Panc1 (cell line): ENCODE measurements around the gene ORM1. TPM values are rescaled to one million over a fixed set of nuclear protein-coding genes. Genes with fewer than 3 reads are reported as not detected.
A peak's percentile ranks its signal among the peaks of the same experiment; 100 is the strongest.
"Not testable (repeated sequence)": the region's sequence is repeated elsewhere in the genome, so short reads cannot be mapped to it uniquely, and the experiment has no call there.

Experiments used
- ATAC-seq: fragments of 200-7000 bp; cut with Tn5 transposase; 2 replicates; pipeline ENCODE4 v1.9.1; 2020; ENCODE audit warnings: mild to moderate bottlenecking, moderate library complexity
- Bru-seq: library from RNA; stranded (reverse); fragments of 400-500 nt; gene quantifications from one replicate; lab custom pipeline; 2021; lab: Mats Ljungman, UMichigan
- BruChase-seq, 2 experiments: library from RNA; stranded (reverse); fragments of 400-500 nt; gene quantifications; one replicate each; lab custom pipeline; 2021; lab: Mats Ljungman, UMichigan
- BruUV-seq: library from RNA; stranded (reverse); fragments of 400-500 nt; replicated peaks from 2 replicates; lab custom pipeline; 2021; lab: Mats Ljungman, UMichigan
- CTCF ChIA-PET: fragments of 300-600 bp; sonication (Branson Sonifier 250); formaldehyde crosslinking; loops from one replicate; lab custom pipeline; 2022; ENCODE audit warnings: antibody characterized with exemption; lab: Charles Lee
- POLR2A ChIA-PET: fragments of 300-600 bp; sonication (Branson Sonifier 250); formaldehyde crosslinking; loops from one replicate; lab custom pipeline; 2022; ENCODE audit warnings: antibody characterized with exemption; lab: Charles Lee
- DNase-seq: peaks from one replicate; pipeline ENCODE4 v3.0.0-alpha.2; 2010; ENCODE audit warnings: low read depth, low spot score
- H3K27ac ChIP-seq: 2 replicates; pipeline ENCODE4 v1.5.1; 2011; ENCODE audit warnings: mild to moderate bottlenecking, low read length, inconsistent platforms
- H3K27me3 ChIP-seq: fragments of 200-500 bp; sonication (Bioruptor generic); 2 replicates; pipeline ENCODE4 v1.6.0; 2014; ENCODE audit warnings: low read length, inconsistent platforms; ENCODE audit not compliant: control insufficient read depth, insufficient read depth
- H3K36me3 ChIP-seq: fragments of 200-500 bp; sonication (Bioruptor generic); 2 replicates; pipeline ENCODE4 v1.5.1; 2014; ENCODE audit warnings: inconsistent platforms, mild to moderate bottlenecking, low read length, moderate library complexity; ENCODE audit not compliant: control insufficient read depth, insufficient read depth
- H3K4me1 ChIP-seq: 2 replicates; pipeline ENCODE4 v1.5.1; 2011; ENCODE audit warnings: inconsistent platforms, mild to moderate bottlenecking, low read length, moderate library complexity; ENCODE audit not compliant: control insufficient read depth, insufficient read depth
- H3K4me3 ChIP-seq, 2 experiments: 2 replicates each; pipeline ENCODE4 v1.5.1; 2011 to 2012; ENCODE audit warnings: low read depth in 2 of 2, low read length in 2 of 2, mild to moderate bottlenecking in 2 of 2, inconsistent platforms in 1 of 2, moderate library complexity in 1 of 2
- H3K9me3 ChIP-seq: fragments of 200-500 bp; sonication (Bioruptor generic); 2 replicates; pipeline ENCODE4 v1.5.1; 2014; ENCODE audit warnings: low read depth, mild to moderate bottlenecking, inconsistent platforms, low read length, moderate library complexity; ENCODE audit not compliant: control insufficient read depth, insufficient read depth
- POLR2AphosphoS5 ChIP-seq: IDR thresholded peaks from 2 replicates; pipeline ENCODE4 v1.6.1; 2012; ENCODE audit warnings: mild to moderate bottlenecking, low read depth, low read length, moderate library complexity
- SIN3A ChIP-seq: IDR thresholded peaks from 2 replicates; pipeline ENCODE4 v1.6.1; 2012; ENCODE audit warnings: low read depth, mild to moderate bottlenecking, low read length, moderate library complexity, borderline replicate concordance; ENCODE audit not compliant: insufficient read depth
- TCF7L2 ChIP-seq: IDR thresholded peaks from 2 replicates; pipeline ENCODE4 v1.6.1; 2011; ENCODE audit warnings: mild to moderate bottlenecking, low read depth, low read length, inconsistent platforms
- in situ Hi-C: cut with HindIII; loops from 2 replicates; pipeline ENCODE4 v1.10.0; 2016; ENCODE audit warnings: low sequenced_read_pairs, low pct_unique_long_range_greater_than_20kb
- intact Hi-C: fragments of 100-400 bp; cut with micrococcal nuclease; formaldehyde crosslinking; loops from one replicate; pipeline ENCODE4 v1.10.0; 2022; ENCODE audit not compliant: unreplicated experiment
- long read RNA-seq: library from polyadenylated mRNA; unstranded; transcript quantifications from one replicate; pipeline ENCODE4 v2.0.0, GENCODE V29; 2021; ENCODE audit not compliant: unreplicated experiment
- polyA plus RNA-seq: library from polyadenylated mRNA; unstranded; fragments of >200 nt; gene quantifications from one replicate; pipeline ENCODE4 v1.2.1, GENCODE V29; 2012; ENCODE audit warnings: missing spikeins; ENCODE audit not compliant: insufficient read length
- total RNA-seq: library from RNA; stranded (reverse); gene quantifications from one replicate; pipeline ENCODE4 v1.2.1, GENCODE V29; 2021; ENCODE audit not compliant: unreplicated experiment
- TF ChIP-seq, protein P1 (sequence below): fragments of 450-650 bp; IDR thresholded peaks from 2 replicates; pipeline ENCODE4 v1.5.1; 2017; ENCODE audit warnings: mild to moderate bottlenecking
- TF ChIP-seq, protein P2 (sequence below), 2 experiments: IDR thresholded peaks; 2 replicates each; pipeline ENCODE4 v1.6.1; 2011 to 2012; ENCODE audit warnings: low read depth in 2 of 2, control low read depth in 1 of 2, low read length in 1 of 2, mild to moderate bottlenecking in 1 of 2, moderate library complexity in 1 of 2; ENCODE audit not compliant: insufficient read depth in 1 of 2

Gene ORM1
- total RNA-seq (3.5 TPM), Bru-seq, nascent RNA (percentile 25 among the genes with signal in this experiment), BruChase-seq, experiment 1, labeled RNA remaining after a 2-hour chase (percentile 23 among the genes with signal in this experiment), BruChase-seq, experiment 2, labeled RNA remaining after a 6-hour chase (not detected)
- polyA plus RNA-seq = not detected
- long read RNA-seq = 0 reads

GRCh38 chr9:114322831-114323531 lies at the start of gene ORM1:
ORM1 (plus strand) TSS chr9:114323098; CDS start chr9:114323134, 36 bp downstream.
- H3K27ac ChIP-seq, H3K4me3 ChIP-seq, H3K36me3 ChIP-seq, H3K27me3 ChIP-seq, CTCF ChIA-PET, H3K9me3 ChIP-seq, H3K4me1 ChIP-seq, in situ Hi-C loops, intact Hi-C loops, DNase-seq, ATAC-seq, BruUV-seq, POLR2A ChIA-PET: not testable (repeated sequence)

DNA sequence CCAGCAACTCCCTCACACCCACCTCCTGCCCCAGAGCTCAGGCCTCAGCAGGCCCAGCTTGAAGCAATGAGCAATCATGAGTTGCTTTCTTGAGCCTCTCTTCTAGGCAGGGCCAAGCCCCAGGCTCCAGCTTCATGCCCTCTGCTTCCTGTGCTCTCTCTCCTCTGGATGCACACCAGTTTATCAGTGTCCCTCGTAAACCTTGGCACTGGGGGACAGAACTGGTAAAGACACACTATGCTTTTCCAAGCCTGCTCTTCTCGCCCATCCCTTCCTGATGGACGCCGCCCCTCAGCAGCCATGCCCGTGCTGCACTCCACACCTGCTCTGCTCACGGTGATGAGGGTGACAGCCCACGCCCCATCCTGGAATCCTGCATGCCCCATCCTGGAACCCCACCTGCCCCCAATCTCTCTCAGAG lies 49.4 kb upstream of the ORM1 start:
- POLR2A ChIA-PET = no interaction called here
- no peaks in the 10 kb centered on the region for H3K9me3 ChIP-seq
- in situ Hi-C loops = no loop called here
- CTCF ChIA-PET = no interaction called here
- ATAC-seq (no peak), DNase-seq (no peak)
- no peak overlapping the region for H3K27ac ChIP-seq
- no peaks in the 10 kb centered on the region for H3K4me1 ChIP-seq
- H3K36me3 ChIP-seq = no peaks in the 10 kb centered on the region
- no TSS peak for BruUV-seq
- no peaks in the 10 kb centered on the region for H3K27me3 ChIP-seq
- intact Hi-C loops = no loop called here
- TF ChIP-seq POLR2AphosphoS5 (no peak), SIN3A (no peak), TCF7L2 (no peak)
- TF ChIP-seq, protein P1, sequence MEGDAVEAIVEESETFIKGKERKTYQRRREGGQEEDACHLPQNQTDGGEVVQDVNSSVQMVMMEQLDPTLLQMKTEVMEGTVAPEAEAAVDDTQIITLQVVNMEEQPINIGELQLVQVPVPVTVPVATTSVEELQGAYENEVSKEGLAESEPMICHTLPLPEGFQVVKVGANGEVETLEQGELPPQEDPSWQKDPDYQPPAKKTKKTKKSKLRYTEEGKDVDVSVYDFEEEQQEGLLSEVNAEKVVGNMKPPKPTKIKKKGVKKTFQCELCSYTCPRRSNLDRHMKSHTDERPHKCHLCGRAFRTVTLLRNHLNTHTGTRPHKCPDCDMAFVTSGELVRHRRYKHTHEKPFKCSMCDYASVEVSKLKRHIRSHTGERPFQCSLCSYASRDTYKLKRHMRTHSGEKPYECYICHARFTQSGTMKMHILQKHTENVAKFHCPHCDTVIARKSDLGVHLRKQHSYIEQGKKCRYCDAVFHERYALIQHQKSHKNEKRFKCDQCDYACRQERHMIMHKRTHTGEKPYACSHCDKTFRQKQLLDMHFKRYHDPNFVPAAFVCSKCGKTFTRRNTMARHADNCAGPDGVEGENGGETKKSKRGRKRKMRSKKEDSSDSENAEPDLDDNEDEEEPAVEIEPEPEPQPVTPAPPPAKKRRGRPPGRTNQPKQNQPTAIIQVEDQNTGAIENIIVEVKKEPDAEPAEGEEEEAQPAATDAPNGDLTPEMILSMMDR = no peak
- TF ChIP-seq, protein P2, sequence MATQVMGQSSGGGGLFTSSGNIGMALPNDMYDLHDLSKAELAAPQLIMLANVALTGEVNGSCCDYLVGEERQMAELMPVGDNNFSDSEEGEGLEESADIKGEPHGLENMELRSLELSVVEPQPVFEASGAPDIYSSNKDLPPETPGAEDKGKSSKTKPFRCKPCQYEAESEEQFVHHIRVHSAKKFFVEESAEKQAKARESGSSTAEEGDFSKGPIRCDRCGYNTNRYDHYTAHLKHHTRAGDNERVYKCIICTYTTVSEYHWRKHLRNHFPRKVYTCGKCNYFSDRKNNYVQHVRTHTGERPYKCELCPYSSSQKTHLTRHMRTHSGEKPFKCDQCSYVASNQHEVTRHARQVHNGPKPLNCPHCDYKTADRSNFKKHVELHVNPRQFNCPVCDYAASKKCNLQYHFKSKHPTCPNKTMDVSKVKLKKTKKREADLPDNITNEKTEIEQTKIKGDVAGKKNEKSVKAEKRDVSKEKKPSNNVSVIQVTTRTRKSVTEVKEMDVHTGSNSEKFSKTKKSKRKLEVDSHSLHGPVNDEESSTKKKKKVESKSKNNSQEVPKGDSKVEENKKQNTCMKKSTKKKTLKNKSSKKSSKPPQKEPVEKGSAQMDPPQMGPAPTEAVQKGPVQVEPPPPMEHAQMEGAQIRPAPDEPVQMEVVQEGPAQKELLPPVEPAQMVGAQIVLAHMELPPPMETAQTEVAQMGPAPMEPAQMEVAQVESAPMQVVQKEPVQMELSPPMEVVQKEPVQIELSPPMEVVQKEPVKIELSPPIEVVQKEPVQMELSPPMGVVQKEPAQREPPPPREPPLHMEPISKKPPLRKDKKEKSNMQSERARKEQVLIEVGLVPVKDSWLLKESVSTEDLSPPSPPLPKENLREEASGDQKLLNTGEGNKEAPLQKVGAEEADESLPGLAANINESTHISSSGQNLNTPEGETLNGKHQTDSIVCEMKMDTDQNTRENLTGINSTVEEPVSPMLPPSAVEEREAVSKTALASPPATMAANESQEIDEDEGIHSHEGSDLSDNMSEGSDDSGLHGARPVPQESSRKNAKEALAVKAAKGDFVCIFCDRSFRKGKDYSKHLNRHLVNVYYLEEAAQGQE (IDR thresholded peaks at IDR 0.05; ENCODE audit: insufficient read depth in 1 of 2, low read depth in 2 of 2, low read length in 1 of 2) = no peak
- no peak overlapping the region for H3K4me3 ChIP-seq

DNA sequence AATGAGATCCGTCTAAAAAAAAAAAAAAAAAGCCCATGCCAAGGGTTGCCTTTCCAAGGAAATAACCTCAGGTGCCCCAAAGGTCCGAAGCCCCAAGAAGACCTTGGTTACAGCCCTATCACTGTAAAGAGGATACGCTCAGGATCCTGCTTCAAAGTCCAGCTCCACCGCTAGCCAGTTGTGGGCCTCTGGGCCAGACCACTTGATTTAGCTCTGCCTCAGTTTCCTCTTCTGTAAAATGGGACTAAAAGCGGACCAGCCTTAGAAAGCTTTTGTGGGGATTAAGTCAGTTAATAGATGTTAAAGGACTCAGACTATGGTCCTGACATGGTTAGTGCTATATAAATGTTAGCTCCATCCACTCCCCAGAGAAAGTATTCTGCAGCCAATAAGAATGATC lies 48.7 kb upstream of the ORM1 start:
- no peak overlapping the region for H3K27ac ChIP-seq
- no peak for ATAC-seq
- no peak overlapping the region for H3K4me3 ChIP-seq
- H3K4me1 ChIP-seq = peaks cover 5% of the 10 kb centered on the region
- TF ChIP-seq, protein P2 (IDR thresholded peaks at IDR 0.05; ENCODE audit: insufficient read depth in 1 of 2, low read depth in 2 of 2, low read length in 1 of 2) = no peak
- TF ChIP-seq SIN3A (no peak), TCF7L2 (no peak), POLR2AphosphoS5 (no peak)
- TF ChIP-seq, protein P1 = no peak
- no peaks in the 10 kb centered on the region for H3K36me3 ChIP-seq
- ChIA-PET CTCF (no interaction called here), POLR2A (no interaction called here)
- no peak for DNase-seq
- H3K27me3 ChIP-seq = no peaks in the 10 kb centered on the region
- in situ Hi-C loops = no loop called here
- no peaks in the 10 kb centered on the region for H3K9me3 ChIP-seq
- intact Hi-C loops = no loop called here
- BruUV-seq = no TSS peak
